ENCODE measurements around the gene ZKSCAN1.

The ZKSCAN1 gene

DNA sequence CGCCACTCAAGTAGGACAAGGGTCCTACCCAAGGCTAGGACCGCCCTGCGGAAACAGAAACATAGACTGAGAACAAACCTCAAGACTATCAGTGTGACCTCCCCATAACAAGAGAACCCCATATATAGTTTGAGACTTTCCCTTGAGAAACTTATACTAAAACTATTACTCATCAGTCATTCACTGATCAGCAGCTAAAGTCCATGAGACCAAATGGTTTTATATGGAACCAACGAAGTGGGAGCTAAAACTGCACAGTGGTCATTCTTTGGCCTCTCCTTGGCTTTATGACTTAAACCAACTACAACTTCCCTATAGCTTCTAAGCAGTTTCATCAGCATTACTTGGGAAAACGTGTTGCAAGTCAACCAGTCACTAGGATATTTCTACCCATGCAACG is 20.5 kb downstream of the ZKSCAN1 start:
- no peak for DNase-seq (ENCODE audit: low read depth in 2 of 2)

DNA sequence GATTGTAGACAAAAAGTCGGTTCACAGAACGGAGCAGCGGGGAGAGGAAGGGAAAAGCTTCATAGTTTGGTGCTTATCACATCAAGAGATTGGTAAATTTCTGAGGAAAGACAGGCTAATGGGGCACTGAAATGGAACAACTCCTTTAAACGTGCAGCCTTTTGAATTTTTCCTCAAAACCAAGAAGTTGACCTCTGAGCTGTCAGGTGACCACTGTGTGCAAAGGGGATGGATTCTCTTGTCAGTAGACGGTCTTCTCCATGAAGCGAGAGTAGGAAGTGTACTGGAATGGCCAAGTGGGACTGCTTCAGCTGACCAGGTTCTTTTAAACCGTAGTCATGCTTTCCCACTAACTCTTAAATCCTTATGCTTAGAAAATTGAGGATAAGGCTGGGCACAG is 22.9 kb downstream of the ZKSCAN1 start:
- DNase-seq (ENCODE audit: low read depth in 2 of 2): no peak

DNA sequence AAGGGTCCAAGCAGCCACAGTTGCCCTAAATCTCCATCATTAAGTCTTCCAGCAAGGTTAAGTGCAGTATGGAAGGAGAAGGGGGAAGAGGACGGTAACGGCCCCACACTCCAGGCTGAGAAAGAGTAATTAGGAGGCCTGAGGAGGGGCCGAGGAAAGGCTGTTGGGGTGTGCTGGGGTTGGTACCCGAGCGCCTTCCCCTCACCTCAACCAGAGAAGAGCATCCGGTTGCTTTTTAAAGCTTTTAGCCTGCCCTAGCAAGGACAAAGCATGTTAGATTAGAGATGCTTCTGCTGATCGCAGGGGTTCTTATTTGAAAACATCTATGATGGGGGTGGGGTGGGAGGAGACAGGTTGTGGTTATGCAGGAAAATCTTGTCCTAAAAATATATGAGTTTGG is 25.2 kb downstream of the ZKSCAN1 start:
- DNase-seq (ENCODE audit: low read depth in 2 of 2): no peak

DNA sequence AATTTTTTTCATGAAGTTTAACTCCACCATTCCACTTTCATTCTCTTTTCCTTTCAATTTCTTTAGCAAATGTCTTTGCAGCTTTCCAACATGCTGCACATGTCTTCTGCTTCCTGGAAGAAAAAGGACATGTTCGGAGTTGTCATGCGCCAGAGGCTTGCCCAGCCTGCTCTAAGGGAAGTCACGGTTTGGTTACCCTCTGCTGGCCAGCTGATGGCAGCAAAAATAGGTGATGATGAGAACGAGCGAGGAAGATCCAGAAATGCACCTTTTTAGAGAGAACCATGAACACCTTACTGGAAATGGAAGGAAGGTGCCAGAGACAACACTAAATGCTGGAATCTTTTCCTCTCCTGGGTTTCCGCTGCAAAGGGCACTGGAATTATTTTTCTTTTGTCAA is 29.3 kb downstream of the ZKSCAN1 start:
- DNase-seq (ENCODE audit: low read depth in 2 of 2): no peak

DNA sequence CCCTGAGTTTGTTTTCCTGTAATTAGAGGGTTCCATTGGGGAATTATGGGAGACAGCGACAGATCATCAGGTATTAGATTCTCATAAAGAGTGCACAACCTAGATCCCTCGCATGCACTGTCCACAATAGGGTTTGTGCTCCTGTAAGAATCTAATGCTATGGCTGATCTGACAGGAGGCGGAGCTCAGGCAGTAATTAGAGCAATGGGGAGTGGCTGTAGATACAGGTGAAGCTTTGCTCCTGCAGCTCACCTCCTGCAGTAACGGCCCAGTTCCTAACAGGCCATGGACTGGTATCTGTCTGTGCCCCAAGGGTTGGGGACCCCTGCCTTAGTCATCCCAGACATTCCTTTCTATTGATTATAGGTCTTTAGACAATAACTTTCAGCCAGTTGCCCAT is 33.3 kb downstream of the ZKSCAN1 start:
- no peak for DNase-seq (ENCODE audit: low read depth in 2 of 2)

DNA sequence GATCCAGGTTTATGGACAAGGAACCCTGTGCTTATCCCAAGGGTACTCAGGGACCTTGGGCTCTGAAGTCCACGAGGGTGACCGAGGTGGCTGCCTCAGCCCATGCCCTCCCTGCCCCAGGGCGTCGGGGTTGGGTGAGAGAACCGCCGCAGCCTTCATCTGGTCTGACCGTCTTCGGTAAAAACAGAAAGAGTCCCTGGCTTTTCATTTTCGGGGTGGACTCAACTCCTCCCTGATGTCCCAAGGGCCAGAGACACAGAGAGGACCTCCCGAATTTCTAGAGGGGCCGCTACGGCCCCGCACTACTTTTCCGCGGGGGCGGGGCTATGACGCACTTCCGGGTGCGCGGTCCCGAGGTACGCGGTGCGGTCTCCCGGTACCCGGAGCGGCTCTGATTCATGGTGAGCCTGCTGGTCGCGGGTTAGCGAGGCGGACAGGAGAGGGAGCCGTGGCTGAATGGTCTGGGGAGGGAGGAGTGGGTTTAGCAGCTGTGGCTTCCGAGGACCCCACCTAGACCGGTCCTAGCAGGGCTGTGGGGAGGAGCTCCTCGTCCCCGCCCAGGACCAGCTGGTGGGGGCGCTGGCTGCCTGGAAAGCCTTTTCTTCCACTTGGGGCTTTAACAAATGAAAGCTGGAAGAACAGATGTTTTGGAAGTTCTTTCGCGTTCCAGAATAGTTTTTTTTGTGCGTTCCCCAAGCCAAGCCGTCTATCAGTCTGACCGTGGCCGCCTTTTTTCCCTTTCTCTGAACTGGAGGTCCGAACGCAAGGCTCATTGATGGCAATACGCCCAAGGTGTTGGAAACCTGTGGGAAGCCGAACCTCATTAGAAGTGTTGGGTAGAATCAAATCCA is 34.3 kb downstream of the ZKSCAN1 start, which contains the start of gene ZSCAN21:
ZSCAN21 (plus strand) TSS at position 334 of the 851 bp plus-strand sequence. CDS start 7,233 bp downstream, outside the sequence.
- DNase-seq (ENCODE audit: low read depth in 2 of 2): peak; percentile 53 to 58

DNA sequence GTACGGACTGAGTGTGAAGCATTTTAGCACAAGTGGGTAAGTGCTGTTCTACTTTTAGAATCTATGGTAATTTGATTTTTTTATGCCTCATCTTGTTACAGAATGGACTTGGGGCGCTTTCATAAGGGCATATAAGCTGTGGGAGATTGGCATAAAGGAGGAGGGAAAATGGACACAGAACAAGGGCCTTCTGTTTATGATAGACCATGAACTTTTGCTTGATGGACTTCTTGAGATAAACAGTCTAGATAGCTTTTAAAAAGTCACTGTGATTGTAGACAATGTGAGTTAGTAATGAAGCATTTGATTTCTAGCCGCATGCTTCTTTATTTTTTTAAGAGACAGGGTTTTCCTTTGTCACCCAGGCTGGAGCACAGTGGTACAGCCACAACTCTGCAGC is 36.2 kb downstream of the ZKSCAN1 start:
- no peak for DNase-seq (ENCODE audit: low read depth in 2 of 2)

DNA sequence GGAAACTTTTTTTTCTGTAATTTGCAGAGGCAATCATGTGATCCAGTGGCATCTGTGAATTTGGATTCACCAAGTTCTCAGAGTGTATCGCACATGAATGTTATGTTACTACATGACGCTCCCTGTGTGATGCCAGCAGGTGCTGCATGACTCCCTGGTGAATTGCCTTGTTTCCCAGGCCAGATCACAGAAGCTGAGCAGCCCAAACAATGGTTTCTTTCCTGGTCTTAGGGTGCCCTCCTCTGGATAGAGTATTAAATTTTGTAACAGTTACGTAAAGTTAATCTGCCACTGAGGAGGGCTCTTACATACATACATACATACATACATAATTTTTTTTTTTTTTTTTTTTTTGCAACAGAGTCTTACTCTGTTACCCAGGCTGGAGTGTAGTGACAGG is 37.8 kb downstream of the ZKSCAN1 start:
- DNase-seq (ENCODE audit: low read depth in 2 of 2): no peak

DNA sequence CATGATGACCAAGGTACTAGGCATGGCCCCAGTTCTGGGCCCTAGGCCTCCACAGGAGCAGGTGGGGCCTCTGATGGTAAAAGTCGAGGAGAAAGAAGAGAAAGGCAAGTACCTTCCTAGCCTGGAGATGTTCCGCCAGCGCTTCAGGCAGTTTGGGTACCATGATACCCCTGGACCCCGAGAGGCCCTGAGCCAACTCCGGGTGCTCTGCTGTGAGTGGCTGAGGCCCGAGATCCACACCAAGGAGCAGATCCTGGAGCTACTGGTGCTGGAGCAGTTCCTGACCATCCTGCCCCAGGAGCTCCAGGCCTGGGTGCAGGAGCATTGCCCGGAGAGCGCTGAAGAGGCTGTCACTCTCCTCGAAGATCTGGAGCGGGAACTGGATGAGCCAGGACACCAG is 41.6 kb downstream of the ZKSCAN1 start:
- DNase-seq (ENCODE audit: low read depth in 2 of 2): no peak

DNA sequence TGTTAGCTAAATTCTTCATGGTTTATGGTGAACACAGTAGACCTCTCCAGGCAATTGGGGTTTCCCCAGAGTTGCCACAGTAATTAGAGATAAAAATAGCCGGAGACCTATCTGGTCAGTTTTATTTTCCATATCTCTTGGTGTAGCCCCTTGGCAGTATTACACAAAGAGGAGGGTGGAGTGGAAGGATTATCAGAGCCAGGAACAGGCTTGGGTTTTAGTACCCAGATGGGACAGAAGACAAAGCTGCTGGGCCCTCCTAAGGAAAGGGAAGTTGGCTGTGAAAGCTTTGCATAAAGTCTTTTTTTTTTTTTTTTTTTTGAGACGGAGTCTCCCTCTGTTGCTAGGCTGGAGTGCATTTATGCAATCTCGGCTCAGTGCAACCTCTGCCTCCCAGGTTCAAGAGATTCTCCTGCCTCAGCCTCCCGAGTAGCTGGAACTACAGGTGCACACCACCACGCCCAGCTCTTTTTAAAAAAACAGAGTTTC is 43.9 kb downstream of the ZKSCAN1 start:
- no peak for DNase-seq (ENCODE audit: low read depth in 2 of 2)

DNA sequence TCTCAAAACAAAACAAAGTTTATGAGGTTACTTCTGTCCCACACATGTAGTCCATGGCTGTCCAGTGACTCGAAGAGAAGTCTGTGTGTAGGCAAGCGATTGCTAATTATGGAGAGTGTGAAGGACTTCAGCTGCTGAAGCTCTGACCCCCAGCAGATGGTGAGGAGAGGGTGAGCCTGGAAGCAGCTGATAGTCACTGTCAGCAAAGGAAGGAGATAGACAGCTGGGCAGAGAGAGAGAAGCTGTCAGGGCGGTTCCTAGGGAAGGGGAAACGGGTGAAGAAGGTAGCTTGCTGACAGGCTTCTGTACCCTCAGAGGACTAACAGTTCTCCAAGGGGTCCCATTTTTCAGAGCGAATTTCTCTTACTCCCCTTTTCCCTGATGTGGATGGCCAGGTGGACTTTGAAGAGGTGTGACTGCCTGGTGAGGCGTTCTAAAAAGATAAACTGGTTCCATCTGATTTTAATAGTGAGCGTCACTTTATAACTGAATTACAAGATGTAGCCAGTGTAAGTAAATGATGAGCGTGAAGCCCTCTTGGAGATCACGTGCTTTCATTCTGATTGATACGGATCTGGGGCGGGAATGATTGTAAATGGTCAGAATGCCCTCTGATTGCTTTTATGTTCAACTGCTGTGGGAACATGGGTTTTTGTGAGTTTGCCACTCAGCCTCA is 46.3 kb downstream of the ZKSCAN1 start:
- no peak for DNase-seq (ENCODE audit: low read depth in 2 of 2)

DNA sequence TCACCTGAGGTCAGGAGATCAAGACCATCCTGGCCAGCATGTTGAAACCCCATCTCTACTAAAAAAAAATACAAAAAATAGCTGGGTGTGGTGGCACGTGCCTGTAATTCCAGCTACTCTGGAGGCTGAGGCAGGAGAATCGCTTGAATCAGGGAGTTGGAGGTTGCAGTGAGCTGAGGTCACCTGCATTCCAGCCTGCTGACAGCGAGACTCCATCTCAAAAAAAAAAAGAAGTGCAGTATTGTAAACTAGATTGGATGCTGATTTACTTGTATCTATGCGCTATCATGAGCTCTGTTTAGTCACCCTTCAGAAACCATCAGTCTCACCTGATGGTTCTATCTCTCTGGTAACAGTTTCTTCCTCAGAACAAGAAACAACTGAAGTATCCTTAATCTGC is 48.0 kb downstream of the ZKSCAN1 start:
- DNase-seq (ENCODE audit: low read depth in 2 of 2): no peak

DNA sequence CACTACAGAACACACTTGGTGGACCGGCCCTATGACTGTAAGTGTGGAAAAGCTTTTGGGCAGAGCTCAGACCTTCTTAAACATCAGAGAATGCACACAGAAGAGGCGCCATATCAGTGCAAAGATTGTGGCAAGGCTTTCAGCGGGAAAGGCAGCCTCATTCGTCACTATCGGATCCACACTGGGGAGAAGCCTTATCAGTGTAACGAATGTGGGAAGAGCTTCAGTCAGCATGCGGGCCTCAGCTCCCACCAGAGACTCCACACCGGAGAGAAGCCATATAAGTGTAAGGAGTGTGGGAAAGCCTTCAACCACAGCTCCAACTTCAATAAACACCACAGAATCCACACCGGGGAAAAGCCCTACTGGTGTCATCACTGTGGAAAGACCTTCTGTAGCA is 48.8 kb downstream of the ZKSCAN1 start:
- no peak for DNase-seq (ENCODE audit: low read depth in 2 of 2)

DNA sequence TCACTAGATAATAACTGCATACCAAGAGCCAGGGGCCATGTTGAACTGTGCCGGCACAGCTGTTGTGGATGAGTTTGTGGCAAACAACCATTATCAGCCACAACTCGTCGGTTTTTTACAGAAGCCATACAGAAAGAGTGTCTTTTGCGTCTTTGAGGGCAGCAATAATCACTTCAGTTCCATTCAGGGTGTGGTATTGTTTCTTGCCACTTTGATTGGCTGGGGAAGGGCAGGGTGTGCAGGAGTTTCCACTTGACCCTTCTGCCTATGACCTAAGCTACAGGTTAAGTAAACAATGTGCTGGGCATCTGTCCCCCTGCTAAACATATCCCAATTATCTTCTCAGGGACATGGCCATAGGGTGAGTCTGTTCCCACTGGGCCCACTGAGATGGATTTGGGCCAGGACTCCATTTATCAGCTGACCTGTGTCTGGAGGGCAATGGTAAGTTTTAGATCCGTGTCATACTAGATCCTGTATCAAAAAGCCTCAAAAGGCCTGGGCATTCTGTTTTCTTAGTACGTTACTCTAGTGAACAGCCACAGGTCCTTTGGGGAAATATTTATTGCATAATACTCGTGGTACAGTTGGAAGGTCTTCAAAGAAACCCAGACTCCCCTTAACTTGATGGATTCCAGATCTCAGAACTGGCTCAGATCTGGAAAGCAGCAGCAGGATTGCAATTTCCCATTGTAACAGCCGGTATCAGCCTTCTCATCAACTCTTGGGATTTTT is 50.2 kb downstream of the ZKSCAN1 start:
- DNase-seq (ENCODE audit: low read depth in 2 of 2): peak; percentile 66 to 67

DNA sequence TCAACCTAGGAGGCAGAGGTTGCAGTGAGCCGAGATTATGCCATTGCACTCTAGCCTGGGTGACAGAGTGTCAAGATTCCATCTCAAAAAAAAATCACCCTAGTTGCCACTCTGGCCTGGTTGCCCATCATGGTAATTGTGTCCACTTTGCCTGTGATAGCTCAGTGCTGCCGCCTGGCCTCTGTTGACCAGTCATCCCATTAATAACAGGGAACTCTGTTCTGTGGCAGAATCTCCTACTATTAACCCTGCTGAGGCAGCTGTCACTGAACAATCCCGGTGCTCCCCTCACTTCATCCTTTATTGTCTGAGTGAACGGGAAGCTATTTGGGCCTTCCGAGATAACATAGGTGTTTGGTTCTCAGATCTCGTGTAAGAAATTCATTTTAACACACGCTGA is 51.6 kb downstream of the ZKSCAN1 start:
- DNase-seq (ENCODE audit: low read depth in 2 of 2): no peak

DNA sequence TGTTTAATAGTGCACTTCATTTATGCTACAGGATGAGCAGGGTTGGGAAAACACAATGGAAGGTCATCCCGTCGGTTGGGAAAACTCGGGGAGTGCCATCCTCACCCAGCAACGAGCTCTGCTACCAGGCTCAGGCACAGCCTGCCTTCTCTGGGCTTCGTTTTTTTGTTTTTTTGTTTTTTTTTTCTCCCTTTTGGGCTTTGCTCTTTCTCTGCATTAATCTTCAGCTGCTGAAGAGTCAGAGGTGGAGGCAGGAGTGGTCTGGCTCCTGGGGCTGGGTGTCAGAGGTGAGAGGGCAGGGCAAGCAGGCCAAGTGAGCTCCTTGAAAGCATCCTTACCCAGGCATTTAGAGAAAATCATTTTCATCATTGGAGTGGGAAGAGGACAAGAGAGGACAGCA is 54.6 kb downstream of the ZKSCAN1 start:
- DNase-seq (ENCODE audit: low read depth in 2 of 2): no peak

DNA sequence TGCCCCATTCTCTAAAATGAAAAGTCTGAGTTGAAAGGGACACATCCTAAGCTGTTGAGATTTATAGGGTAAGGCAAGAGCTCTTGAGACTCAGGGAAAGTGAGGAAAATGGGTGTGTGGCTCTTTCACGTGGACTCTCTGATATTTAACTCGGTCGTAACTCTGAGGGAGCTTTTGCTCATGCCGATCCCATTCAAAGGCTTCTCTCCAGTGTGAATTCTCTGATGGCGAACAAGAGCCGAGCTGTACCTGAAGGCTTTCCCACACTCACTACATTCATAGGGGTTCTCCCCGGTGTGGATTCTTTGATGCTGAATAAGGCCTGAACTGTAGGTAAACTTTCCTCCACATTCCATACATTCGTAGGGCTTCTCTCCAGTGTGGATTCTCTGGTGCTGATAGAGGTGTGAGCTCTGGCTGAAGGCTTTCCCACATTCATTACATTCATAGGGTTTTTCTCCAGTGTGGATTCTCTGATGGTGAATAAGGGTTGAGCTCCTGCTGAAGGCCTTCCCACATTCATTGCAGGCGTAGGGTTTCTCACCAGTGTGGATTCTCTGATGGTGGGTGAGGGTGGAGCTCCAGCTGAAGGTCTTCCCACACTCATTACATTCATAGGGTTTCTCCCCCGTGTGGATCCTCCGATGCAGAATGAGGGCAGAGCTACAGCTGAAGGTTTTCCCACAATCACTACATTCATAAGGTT is 55.8 kb downstream of the ZKSCAN1 start:
- DNase-seq (ENCODE audit: low read depth in 2 of 2): no peak

DNA sequence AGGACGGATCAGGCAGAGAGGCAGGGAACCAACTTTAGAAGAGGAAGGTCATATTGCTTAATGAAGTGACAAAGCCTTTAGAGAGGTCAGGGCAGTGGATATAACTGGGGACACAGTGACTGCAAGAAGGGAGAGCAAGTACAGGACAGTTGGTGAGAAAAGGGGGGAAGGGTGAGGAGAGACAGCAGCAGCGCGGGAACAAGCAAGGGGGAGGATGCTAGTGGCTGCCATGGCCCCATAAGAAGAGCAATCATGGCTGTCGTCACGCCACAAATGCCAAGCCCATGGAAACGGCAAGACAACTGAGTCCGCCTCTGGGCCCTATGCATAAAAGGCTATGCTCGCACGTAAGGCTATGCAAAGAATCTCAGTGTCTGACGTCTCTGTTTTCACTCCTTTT is 57.1 kb downstream of the ZKSCAN1 start:
- DNase-seq (ENCODE audit: low read depth in 2 of 2): no peak

DNA sequence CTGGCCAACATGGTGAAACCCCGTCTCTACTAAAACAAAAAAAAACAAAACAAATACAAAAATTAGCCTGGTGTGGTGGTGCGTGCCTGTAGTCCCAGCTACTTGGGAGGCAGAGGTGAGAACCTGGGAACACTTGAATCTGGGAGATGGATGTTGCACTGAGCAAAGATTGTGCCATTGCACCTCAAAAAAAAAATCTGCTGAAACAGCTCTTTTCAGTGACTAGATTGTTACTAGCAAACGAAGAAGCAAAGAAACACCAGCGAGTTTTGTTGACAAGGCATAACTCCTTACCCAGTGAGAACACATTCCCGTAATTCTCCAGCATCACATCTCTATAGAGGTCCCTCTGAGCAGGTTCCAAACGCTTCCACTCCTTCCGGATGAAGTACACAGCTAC is 59.4 kb downstream of the ZKSCAN1 start:
- DNase-seq (ENCODE audit: low read depth in 2 of 2): no peak

DNA sequence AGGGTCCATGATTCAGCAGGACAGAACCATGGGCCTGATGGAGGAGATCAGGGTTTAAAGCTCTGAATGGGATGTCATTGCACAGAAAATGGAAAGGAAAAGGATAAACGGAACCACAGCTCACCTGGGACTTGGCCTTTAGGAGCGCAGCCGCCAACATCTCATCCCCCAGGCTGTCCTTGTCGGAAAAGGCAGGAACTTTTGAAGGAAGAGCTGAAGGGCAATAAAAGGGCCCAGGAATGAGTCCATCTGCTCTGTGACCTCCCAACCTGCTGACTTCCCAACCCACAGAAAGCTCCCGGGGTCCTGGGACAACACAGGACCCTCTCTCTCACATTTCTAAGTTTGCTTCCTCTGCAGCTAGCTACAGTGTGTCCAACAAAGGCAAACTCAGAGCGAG is 60.0 kb downstream of the ZKSCAN1 start:
- DNase-seq (ENCODE audit: low read depth in 2 of 2): no peak

DNA sequence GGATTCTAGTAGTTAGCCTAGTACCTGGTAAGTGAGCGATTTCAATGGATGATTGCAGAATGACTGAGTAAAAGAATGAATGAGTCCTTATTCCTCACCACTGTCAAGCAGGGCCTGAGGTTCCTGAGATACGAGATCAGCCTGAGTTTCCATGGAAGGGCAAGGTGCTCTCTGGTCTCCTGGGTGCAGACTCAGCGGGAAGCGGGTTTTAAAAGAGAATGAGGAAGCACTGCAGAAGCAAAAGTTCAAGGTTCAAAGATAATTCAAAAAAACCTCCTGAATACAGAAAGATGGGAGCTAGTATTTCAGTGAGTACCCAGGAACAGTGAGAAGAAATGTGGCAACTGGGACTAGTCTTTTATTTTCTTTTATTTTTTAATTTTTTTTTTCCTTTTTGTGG is 61.8 kb downstream of the ZKSCAN1 start:
- DNase-seq (ENCODE audit: low read depth in 2 of 2): no peak

DNA sequence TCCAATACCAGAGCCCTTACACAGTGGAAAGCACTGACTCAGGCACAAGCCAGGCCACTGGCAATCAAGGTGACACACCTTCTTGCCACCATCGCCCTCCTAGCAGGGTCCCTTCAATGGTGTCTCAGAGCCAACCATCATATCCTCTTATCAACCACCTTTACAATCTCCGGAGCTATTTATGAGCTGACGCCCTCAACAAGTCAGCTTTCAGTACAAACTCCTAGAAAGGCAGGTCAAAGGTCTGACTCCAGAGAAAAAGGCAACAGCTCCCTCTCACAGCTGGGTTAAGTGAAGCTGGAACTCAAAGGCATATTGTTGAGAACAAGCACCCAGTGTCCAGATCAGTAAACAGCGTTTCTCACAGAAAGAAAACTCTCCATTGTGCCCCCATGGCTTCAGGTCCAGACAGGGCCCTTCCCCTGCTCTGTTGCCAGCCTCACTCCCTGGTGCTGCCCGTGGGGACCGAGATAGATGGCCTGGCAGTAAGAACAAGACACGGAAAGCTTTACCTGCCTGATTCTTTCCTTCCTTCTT is 63.7 kb downstream of the ZKSCAN1 start:
- no peak for DNase-seq (ENCODE audit: low read depth in 2 of 2)
